Stimulated activated naive CD4-positive, alpha-beta T cell treated with Interleukin-2 at 50 U/mL for 16 hours (primary cell): ENCODE results near the gene GSK3A.
"Not testable (repeated sequence)": the region's sequence is repeated elsewhere in the genome, so short reads cannot be mapped to it uniquely, and the experiment has no call there.

Experiments used
- DNase-seq: peaks from one replicate; lab custom pipeline; 2025; lab: John Stamatoyannopoulos, UW

Gene GSK3A

DNA sequence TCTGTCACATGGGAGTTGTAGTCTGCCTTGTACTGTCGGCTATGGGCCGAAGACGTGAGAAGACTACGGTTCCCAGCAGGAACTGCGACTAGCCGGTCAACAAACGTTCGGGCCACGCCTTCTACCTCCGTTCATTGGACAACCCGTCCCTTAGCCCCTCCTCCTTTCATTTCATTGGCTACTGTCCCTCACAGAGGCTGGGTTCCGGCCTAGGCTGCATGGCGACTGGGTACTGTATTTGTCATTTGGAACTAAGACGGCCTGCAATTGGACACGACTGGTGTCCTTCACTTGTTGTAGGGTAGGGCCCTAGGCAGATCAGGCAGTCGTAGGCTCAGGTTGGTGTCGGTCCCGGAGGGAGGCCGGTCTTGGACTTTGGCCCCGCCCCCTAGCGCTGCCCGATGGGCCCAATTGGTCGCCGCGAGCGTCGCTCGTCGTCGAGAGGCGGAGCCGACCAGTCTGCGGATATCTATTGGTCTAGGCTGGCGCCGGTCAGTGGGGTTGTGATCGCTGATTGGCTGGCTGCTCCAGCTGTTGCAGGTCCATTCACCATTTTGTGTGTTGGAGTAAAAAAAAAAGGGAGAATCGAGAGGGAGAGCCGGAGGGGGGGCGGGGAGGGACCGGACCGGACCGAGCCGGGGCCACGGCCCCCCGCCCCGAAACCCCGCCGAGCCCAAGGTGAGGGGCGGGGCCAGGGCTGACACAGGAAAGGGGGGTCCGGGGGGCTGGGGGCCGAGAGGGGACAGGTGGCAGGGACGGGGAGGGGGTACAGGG lies 26.5 kb upstream of the GSK3A start, which contains the start of gene CIC:
Gene CIC, plus strand, starts transcription at position 549 of the 774 bp plus-strand sequence. CDS start 2,532 bp downstream, outside the sequence.
- DNase-seq: peak; percentile 100

DNA sequence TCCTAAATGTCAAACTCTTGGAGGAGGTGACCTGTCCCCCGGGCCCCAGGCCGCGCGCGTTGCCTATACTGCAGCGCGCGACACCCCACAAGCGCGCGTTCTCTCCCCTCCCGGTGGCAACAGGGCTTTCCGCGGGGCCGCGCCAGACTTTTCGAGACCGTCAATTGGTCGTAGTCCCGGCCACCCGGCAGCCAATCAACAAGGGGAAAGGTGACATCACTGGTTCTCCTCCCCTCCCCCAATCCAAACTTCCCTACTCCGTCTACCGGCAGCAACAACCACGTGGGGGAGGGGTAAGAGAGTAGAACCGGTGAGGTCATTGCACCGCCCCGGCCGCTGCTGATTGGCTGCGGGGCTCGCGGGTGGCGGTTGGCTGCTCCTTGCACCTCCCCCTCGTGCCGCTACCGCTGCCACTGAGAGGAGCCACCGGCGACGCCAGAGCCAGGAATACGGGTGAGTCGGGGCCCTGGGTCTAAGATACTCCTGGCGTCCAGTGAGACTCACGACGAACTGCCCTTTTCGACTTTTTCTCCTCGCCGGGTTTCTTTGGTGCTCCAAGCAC lies 25.8 kb upstream of the GSK3A start:
- DNase-seq: peak; percentile 98

DNA sequence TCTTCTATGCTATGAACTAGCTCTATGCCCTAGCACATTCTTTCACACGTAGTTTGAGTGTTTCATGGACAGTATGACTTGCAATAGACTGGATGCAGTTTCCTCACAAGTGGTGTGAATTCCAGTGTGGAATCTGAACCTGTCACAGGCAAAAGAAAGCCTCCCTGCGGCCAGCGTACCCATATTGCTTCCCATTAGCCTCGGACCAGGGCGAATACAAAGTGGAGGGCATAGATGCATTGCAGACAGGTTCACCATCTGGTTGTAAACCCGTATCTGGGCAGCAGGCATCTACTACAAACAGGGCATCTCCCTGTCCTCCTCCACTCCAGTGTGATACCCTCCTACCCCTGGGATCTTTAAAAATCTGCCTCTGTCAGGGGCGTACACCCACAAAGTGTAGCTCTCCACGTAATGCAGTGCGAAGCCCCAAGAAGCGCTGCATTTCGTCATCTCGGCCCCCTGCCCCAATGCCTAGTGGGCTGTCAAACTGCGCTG lies 25.3 kb upstream of the GSK3A start:
- DNase-seq: no peak

DNA sequence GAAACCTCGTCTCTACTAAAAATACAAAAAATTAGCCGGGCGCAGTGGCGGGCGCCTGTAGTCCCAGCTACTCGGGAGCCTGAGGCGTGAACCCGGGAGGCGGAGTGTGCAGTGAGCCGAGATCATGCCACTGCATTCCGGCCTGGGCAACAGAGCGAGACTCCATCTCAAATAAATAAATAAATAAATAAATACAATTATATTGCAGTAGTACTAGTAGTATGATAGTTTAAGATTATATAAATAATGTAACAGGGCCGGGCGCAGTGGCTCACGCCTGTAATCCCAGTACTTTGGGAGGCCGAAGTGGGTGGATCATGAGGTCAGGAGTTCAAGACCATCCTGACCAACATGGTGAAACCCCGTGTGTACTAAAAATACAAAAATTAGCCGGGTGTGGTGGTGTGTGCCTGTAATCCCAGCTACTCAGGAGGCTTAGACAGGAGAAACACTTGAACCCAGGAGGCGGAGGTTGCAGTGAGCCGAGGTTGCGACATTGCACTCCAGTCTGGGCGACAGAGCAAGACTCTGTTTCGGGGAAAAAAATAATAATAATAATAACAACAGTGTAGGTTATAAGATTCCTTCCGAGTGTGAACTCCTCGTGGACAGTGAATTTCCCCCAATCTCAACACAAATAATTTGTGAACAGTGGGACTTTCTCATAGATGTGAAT lies 24.7 kb upstream of the GSK3A start:
- DNase-seq: not testable (repeated sequence)

DNA sequence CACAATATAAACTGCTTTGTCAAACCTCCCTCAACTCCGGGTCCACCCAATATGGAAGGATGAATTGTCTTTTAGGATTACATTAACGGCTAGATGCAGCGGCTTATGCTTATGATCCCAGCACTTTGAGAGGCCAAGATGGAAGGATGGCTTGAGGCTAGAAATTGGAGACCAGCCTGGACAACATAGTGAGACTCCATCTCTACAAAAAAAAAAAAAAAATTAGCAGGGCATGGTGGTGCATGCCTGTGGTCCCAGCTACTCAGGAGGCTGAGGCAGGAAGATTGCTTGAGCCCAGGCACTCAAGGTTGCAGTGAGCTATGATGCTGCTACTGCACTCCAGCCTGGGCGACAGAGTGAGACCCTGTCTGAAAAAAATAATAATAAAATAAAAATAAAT lies 23.7 kb upstream of the GSK3A start:
- not testable (repeated sequence) for DNase-seq

DNA sequence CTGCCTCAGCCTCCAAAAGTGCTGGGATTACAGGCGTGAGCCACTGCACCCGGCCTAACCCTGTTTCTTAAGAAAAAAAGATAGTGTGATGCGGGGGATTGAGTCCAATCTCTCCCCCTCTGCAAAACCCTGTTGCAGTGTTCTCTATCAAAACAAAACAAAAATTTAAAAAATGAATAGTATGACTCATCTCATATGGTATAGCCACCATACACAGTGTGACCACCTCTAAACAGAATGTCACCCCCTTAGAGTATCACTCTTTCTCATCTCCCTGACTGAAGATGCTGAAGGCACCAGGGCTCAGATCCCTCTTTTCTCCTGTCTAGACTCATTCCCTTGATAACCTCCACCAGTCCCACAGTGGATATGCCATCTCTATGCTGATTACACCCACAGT lies 19.4 kb upstream of the GSK3A start:
- DNase-seq: no peak

DNA sequence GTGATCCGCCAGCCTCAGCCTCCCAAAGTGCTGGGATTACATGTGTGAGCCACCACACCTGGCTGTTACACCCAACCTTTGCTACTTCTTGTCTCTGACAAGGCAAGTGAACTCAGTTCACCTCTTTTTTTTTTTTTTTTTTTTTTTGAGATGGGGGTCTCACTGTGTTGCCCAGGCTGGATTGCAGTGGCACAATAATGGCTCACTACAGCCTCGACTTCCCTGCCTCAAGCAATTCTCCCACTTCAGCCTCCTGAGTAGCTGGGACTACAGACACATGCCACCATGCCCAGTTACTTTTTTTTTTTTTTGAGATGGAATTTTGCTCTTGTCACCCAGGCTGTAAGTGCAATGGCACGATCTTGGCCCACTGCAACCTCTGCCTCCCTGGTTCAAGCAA lies 15.4 kb upstream of the GSK3A start:
- DNase-seq: not testable (repeated sequence)

DNA sequence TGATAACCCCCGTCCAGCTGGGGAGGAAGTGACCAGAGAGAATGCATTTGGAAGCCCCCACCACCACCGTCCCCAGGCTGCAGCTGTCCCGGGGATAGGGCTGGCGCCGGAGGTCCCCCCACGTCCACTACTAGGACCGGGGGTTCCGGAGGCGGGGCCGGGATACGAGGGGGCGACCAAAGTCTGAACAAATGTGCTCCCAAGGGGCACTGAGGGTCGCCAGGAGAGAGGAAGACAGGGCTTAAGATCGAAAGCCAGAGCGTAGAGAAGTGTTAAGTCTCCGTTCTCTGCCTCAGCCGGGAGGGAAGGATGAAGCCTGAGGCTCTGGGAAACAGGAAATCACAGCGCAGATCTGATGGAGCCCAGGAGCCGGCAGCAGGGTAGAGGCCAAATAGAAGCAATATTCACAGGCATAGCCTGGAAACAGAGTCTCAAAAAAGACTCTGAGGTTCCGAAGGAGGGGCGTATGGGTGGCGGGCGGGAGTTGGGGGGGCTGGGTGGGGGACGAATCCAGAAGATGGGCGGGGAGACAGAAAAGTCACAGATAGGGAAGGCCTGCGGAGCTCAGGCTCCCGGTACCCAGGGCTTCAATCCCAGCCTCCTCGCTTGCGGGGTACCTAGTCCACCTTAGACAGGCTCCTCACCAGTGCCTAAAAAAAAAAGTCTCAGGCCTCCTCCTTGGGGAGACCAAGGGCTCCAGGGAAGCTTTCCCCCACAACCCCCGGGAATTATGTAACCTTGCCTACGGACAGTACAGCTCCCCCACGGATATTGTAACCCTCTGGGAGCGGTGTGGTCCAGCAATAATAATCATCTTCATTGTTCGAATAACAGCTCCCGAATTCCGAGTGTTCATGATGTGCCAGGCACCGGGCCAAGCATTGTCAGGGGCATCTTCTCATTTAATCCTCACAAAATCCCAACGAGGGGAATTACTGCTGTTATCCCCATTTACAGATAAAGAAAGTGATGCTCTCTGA lies 13.7 kb upstream of the GSK3A start:
- DNase-seq: no peak

DNA sequence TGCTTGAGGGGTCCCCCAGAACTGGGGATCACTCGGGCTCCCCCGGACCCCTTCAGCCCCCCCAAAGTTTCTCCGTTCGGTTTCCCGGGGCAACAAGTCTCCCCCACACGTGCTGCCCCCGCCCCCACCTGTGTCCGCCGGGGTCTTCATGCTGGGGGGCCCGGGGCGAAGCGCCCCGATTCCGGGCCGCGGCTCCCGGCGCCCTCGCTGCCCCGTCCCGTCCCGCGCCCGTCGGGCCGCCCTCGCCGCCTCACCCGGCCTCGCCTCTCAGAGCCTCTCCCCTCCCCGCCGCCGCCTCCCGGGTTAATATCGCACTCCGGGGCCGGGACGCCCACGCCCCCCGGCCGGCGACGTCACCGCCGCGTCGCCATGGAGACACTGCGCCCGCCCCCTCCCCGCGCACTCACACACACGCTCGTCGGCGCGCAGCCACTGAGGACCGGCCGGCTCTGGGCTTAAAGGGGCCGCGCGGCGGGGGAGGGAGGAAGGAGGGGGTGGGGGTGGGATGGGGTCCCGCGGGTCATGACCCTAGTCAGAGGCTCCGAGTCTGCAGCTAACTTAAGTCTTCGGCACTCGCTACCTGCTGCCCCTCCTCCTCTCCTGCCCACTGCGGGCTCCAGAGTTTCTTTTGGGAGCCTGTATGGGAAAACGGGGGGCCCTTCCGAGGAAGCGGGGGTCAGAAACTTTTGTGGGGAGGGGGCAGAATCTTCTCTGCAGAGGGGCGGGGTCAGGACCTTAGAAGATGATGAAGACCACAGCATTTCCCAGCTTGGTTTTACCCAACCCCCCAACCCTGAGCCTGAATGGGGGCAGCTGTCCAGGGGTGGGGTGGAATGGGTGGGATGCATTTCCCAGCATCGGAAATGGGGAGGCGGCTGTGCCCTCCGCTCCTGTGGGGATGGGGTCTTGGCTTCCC lies 12.7 kb upstream of the GSK3A start, which contains the start of gene ERF:
Gene ERF, minus strand, starts transcription at position 279 of the 916 bp plus-strand sequence. Its CDS starts 129 bp downstream, at position 150.
- peak; percentile 90 for DNase-seq

DNA sequence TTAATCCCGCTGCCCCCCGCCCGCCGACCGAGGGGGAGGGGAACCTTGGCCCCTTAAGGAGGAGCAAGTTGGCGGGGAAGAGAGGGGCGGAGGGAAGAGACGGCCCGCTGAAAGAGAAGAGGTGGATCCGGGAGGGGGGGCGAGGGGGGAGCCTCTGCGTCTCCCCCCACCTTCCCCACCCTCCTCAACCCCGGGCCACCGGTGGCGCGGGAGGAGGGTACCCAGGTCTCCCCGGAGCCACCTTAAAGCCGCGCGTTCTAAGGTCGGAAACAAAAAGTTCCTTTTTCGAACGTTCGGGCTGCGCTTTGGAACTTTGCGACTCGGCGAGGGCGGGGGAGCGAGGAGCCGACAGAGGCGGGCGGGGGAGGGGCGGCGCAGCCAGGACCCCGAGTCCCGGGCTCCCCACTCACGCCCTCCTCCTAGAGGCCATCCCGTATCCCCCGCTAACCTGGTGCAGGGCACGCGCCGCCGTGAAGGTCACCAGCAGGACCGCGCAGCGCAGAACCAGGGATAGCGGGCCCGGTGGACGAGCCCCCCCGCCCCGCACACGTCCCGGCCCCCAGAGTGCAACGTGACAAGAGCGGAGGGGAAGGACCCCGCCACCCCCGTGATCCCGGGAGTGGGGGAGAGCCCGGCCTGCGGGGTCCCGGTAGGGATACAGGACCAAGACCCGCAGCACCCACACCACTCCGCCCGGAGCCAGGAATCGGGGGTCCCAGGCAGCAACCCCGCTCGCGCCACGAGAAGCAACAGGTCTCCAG lies 11.9 kb upstream of the GSK3A start:
- peak; percentile 78 for DNase-seq

DNA sequence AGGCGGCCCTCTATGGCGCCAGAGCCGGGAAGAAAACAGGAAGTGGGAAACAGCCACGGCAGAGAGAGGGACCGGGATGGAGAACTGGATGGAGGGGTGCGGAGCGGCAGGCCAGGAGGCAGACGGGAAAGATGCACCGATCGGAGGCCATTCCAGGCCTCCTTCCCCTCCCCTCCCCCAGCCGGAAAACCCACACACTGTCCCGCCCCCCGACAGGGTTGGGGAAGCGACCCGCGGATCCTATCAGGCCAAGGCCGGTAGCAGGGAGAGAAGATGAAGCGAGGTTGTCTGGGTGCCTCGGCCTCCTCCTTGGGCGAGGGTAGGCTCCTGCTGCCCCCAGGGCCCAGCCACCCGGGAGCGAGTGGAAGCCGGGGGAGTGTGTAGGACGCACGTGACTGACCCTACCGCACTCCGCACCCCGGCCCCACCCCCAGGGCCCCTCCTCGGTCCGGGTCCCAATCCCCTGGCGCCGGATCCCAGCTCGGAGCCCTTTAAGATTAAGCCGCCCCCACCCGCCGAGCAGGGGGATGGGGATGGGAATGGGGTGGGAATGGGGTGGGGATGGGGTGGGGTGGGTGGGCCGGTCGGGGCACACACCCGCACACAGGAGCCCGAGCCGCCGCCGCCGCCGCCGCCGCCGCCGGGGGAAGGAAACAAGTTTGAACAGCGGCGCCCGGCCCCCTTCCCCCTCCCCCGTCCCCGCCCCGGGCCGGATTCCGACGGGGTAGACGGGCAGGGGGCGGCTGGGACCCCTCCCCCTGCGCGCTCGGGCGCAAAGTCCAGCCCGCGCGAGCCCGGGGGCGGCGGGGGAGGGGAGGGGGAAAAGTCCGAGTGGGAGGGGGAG lies 11.1 kb upstream of the GSK3A start:
- DNase-seq: peak; percentile 62

DNA sequence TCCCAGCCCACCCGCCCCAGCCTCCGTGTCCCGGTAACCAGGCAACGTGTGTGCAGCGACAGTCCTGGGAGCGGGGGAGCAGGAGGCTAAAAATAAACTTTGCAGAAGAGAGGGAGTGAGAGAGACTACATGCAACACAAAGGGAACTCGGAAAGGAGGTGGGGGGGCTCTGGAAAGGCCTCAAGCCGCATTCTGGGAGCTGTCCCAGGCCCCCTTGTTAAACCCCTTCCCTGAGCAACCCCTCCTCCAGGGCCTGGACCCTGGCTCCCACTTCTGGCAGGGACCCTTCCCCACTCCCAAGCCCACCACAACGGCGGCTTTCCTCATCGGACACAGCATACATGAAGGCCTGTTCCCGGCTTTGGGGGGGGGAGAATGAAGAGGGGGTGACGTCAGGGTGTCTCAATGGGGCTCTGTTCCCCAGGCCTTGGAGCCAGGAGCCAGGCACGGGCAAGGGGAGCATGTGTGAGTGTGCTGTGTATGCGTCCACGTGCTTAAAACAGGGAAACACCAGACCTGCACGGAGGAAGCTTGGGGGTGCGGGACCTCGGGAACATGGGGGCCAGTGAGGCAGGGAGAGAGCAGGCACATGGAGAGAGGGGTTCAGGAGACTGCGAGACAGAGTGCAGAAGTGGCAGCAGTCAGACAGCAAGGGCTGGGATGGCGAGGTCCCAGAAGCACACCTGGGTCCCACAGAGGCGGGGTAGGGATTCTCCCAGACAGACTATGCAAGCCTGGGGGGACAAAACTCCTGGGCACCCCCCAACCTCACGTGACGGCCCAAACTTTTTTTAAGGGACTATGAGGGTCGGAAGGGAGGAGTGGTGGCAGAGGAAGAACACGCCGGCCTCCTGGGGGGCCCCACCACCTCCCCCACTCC lies 10.2 kb upstream of the GSK3A start:
- no peak for DNase-seq

DNA sequence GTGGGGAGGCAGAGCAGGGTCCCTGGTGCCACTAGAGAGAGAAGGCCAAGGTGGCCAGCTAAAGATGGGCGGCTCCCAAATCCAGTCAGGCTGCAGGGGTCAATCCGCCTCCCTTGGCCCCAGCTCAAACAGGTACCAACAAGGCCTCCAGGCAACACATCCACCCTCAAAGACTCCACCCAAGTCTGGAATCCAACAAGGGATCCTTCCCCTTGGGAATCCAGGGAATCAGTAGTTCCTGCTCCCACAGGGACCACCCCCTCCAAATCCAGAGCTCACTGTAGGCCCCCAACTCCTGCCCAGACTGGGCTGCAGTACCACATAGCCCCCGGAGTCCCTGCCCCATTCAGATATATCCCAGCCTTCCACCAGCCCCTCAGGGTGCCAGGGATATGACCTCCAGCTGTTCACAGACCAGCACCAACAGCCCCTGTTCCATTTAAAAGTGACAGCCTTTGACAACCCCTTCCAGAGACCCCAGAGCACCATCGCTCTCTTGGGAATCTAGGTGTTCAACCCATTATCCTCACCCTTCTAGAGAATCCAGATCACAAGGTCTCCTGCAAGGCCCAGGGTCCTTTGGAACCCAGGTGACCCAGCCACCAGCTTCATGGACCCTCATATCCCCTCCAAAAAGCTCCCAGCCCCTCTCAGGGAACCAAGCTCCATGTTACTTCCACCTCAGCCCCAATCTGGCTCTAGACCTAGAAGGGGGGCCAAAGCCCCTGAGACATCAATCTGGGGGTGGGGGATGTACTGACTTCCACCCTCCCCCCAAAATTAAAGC lies 9.4 kb upstream of the GSK3A start:
- no peak for DNase-seq

DNA sequence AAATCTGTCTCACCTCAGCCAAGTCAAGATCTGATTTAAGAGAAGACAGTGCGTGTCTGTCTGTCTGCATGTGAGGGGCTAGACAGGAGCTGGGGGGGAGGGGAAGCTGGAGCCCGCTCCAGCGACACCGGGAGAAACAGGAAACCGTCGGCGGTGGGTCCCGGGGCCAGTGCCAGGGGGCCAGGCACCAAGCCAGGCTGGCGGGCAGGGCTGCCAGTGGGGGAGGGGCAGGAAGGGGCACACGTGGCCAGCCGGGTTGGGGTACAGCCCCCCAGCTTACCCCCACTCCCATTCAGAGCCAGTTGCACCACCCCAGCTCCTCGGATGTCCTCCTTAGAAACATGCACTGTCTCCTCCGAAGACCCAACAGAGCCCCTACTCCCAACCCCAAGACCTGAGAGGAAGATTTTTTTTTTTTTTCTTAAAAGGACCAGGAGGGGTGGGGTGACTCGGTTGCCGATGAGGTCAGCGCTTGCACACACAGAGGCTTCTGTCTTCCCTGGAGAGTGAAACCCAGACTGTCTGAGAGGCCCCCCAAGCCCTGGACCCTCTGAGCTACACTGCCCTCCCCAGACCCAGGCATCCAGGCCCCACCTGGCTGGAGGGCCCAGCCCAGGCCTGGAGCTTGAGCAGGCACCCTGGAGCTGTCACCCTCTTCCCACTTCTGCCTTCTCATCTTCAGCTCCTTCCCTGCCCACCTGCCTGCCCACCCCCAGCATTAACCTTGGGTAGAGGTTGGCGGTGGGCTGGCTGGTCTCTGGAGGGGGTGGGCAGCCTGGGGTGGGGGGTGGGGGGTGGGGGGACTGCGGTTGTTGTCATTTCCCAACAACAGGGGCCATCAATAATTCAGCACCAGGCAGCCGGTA lies 8.5 kb upstream of the GSK3A start:
- no peak for DNase-seq

DNA sequence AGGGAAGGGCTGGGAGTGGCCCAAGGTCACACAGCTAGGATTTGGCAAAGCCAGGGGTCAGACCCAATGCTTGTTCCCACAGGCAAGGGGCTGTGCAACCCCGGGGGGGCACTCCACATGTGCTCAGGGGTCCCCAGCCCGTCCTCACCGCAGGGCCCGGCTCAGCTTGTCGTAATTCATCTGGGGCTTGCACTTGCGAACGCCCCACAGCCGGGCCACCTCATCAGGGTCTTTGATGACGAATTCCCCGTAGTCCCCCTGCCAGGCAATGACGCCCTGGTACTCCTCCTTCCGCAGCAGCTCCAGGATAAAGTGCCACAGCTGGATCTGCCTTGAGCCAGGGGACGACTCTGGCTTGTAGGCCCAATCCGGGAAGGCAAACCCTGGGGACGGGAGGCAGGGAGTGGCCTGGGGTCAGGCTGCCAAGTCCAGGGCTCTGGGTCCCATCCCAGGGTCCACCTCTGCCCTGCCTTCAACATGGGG lies 7.8 kb upstream of the GSK3A start:
- DNase-seq: no peak

DNA sequence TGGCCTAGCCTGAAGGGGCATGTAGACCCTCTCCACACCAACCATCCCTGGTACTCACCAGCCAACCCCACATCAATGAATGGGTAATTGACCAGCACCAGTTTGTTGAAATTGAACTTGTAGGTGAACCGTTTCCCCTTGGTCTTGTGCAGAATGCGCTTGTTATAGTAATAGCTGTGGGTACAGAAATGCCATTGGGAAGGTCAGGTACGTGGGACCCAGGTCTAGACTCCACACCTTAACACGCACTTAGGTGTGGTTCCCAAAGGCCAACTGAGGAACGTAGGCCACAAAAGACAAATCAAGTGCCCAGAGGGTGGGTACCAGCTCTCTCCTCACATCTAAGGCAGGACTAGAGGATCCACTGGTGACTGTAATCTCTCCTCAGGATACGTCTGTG lies 7.4 kb upstream of the GSK3A start:
- DNase-seq: no peak
